SK-N-MC (cell line): ENCODE results near the gene MINDY4.

Experiments
- EZH2 ChIP-seq: fragments of 200-600 bp; sonication (generic); IDR thresholded peaks from one replicate; pipeline ENCODE4 v1.6.1; 2017; ENCODE audit warnings: antibody characterized with exemption
- FOXP2 ChIP-seq: optimal IDR thresholded peaks from 2 replicates; pipeline ENCODE3; 2011; ENCODE audit warnings: mild to moderate bottlenecking, moderate library complexity; ENCODE audit not compliant: insufficient read depth; ENCODE audit errors: extremely low read length, control extremely low read depth
- POLR2AphosphoS5 ChIP-seq: IDR thresholded peaks from 2 replicates; pipeline ENCODE4 v1.6.1; 2012; ENCODE audit warnings: mild to moderate bottlenecking, low read depth, low read length, borderline replicate concordance

DNA sequence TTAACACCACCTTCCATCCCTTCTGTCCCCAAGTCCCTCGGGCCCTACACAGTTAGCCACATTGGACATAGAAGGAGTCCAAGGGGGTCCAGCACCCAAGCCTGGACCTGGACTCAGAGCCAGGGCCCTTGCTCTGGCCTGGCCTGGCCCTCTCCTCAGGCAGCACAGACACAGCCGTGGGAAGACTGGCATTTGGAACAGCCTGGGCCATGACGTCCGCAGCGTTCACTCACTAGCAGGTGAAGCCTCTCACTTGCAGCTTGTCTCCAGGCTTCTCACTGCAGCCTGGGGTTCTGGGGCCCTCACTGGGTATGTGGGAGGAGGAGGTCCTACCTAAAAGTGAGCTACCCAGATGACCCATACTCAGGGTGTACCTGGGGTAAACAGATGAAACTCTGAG is 106.8 kb downstream of the MINDY4 start:
- no peak for TF ChIP-seq POLR2AphosphoS5
- TF ChIP-seq EZH2 = no peak
- TF ChIP-seq FOXP2 = no peak
